UCSD-AML1 (cell line): Measurements from ENCODE around the gene TMEM263.
"Not testable (repeated sequence)": the region's sequence is repeated elsewhere in the genome, so short reads cannot be mapped to it uniquely, and the experiment has no call there.

ENCODE experiments used
- DNase-seq: peaks from one replicate; lab custom pipeline; 2025; ENCODE audit not compliant: unreplicated experiment; lab: John Stamatoyannopoulos, UW

Gene TMEM263

GRCh38 chr12:106984588-106985137 is 29.0 kb downstream of the TMEM263 start:
- DNase-seq, result no peak

- no peak for DNase-seq
These were observed 29.8 kb downstream of the TMEM263 start for GRCh38 chr12:106985479-106985878.

- no peak for DNase-seq
These were observed 30.4 kb downstream of the TMEM263 start for GRCh38 chr12:106986135-106986534.

GRCh38 chr12:106986625-106987389 is 31.1 kb downstream of the TMEM263 start, which contains the start of gene MTERF2:
TSS of gene MTERF2 (minus strand) at chr12:106987146. CDS start at chr12:106978714, 8,432 bp downstream.
- peak; percentile 91 for DNase-seq

GRCh38 chr12:106987846-106988245 is 32.1 kb downstream of the TMEM263 start:
- no peak for DNase-seq

GRCh38 chr12:106994579-106995220 is 39.0 kb downstream of the TMEM263 start:
- DNase-seq, result no peak

- DNase-seq, result not testable (repeated sequence)
These were observed 40.4 kb downstream of the TMEM263 start for GRCh38 chr12:106996102-106996501.

- DNase-seq, result no peak
These were observed 42.2 kb downstream of the TMEM263 start for GRCh38 chr12:106997916-106998315.

- DNase-seq, result no peak
These were observed 43.7 kb downstream of the TMEM263 start for GRCh38 chr12:106999446-106999845.

GRCh38 chr12:107002665-107003064 is 47.0 kb downstream of the TMEM263 start:
- DNase-seq, result not testable (repeated sequence)

GRCh38 chr12:107007411-107007810 is 51.7 kb downstream of the TMEM263 start:
- no peak for DNase-seq

GRCh38 chr12:107011519-107011918 is 55.8 kb downstream of the TMEM263 start:
- no peak for DNase-seq

- no peak for DNase-seq
These were observed 57.2 kb downstream of the TMEM263 start for GRCh38 chr12:107012736-107013425.

GRCh38 chr12:107014055-107014454 is 58.3 kb downstream of the TMEM263 start:
- no peak for DNase-seq

GRCh38 chr12:107017042-107017441 is 61.3 kb downstream of the TMEM263 start:
- DNase-seq, result no peak

GRCh38 chr12:107019546-107019945 is 63.8 kb downstream of the TMEM263 start:
- no peak for DNase-seq
